ENCODE data around the gene FUBP1. TPM values are rescaled to one million over a fixed set of nuclear protein-coding genes. Genes with fewer than 3 reads are reported as not detected.
"Not testable (repeated sequence)": the region's sequence is repeated elsewhere in the genome, so short reads cannot be mapped to it uniquely, and the experiment has no call there.

The FUBP1 gene
- total RNA-seq, 6 donors from 2014 or later: 75.6 to 161 (median 87.1) TPM

DNA sequence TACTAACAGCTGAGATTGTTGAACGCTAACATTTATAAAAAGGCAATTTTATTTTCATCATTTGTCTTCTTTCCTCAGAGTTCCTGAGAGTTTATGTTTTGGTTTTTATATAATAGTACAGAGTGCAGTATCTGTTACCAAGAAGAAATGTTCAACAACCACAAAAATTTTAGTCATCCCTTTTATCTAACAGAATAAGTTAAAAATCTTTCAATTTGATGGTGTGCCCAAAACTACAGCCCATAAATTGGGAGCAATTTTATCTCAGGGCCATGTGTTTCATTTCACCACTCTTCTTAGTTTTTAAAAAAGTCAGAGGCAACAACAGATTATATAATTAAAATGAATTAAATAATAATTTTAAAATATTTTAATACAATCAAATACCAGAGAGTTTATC is 53.4 kb downstream of the FUBP1 start:
- no peak overlapping the region for H3K4me3 ChIP-seq
- 74 to 85% methylated on average over 1 of the region's 1 CpG for WGBS, 2 donors
- no peak for DNase-seq
- ATAC-seq (ENCODE audit: low FRiP score in 2 of 2): no peak
- peaks cover 0 to 14% (median 0%) of the 10 kb centered on the region in 4 donors for H3K36me3 ChIP-seq
- H3K4me1 ChIP-seq: peaks cover 0 to 5% (median 0%) of the 10 kb centered on the region in 4 donors
- no peak overlapping the region for H3K27ac ChIP-seq
- no peak for TF ChIP-seq POLR2A (IDR thresholded peaks at IDR 0.05)
- TF ChIP-seq POLR2AphosphoS5 (IDR thresholded peaks at IDR 0.05): no peak
- no peaks in the 10 kb centered on the region for H3K9me3 ChIP-seq
- H3K27me3 ChIP-seq: no peaks in the 10 kb centered on the region

DNA sequence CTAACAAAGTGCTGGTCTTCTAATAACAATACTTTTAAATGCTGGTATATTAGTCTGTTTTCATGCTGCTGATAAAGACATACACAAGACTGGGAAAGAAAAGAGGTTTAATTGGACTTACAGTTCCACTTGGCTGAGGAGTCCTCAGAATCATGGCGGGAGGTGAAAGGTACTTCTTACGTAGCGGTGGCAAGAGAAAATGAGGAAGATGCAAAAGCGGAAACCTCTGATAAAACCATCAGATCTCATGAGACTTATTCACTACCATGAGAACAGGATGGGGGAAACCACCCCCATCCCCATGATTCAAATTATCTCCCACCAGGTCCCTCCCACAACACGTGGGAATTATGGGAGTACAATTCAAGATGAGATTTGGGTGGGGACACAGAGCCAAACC is 60.0 kb downstream of the FUBP1 start:
- DNase-seq; H3K27ac ChIP-seq; ATAC-seq (ENCODE audit: low FRiP score in 2 of 2); H3K4me1 ChIP-seq; H3K27me3 ChIP-seq; H3K4me3 ChIP-seq; H3K9me3 ChIP-seq: not testable (repeated sequence)
- WGBS, 2 donors: 94 to 96% methylated on average over 5 of the region's 5 CpGs
- peaks cover 0 to 12% (median 0%) of the 10 kb centered on the region in 4 donors for H3K36me3 ChIP-seq

DNA sequence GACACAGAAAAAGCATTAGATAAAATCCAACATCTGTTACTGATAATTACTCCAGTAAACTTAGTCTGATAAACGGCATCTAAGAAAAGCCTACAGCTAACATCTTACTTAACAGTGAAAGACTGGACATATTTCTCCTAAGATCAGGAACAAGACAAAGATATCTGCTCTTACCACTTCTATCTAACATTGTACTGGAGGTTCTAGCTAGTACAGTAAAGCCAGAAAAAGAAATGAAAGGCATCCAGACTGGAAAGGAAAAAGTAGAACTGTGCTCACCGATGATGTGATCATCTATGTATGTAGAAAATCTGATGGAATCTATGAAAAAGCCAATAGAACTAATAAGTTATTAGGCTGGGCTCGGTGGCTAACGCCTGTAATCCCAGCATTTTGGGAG is 68.8 kb downstream of the FUBP1 start:
- Histone ChIP-seq H3K36me3 (no peaks in the 10 kb centered on the region), H3K4me1 (no peaks in the 10 kb centered on the region), H3K27ac (no peak overlapping the region), H3K4me3 (no peak overlapping the region), H3K9me3 (no peaks in the 10 kb centered on the region), H3K27me3 (no peaks in the 10 kb centered on the region)
- WGBS, 2 donors: 86 to 96% methylated on average over 4 of the region's 4 CpGs
- DNase-seq (no peak), ATAC-seq (ENCODE audit: low FRiP score in 2 of 2) (no peak)
- TF ChIP-seq POLR2A (IDR thresholded peaks at IDR 0.05) (no peak), EP300 (IDR thresholded peaks at IDR 0.05) (no peak), POLR2AphosphoS5 (IDR thresholded peaks at IDR 0.05) (no peak)
- TF ChIP-seq, protein P1, sequence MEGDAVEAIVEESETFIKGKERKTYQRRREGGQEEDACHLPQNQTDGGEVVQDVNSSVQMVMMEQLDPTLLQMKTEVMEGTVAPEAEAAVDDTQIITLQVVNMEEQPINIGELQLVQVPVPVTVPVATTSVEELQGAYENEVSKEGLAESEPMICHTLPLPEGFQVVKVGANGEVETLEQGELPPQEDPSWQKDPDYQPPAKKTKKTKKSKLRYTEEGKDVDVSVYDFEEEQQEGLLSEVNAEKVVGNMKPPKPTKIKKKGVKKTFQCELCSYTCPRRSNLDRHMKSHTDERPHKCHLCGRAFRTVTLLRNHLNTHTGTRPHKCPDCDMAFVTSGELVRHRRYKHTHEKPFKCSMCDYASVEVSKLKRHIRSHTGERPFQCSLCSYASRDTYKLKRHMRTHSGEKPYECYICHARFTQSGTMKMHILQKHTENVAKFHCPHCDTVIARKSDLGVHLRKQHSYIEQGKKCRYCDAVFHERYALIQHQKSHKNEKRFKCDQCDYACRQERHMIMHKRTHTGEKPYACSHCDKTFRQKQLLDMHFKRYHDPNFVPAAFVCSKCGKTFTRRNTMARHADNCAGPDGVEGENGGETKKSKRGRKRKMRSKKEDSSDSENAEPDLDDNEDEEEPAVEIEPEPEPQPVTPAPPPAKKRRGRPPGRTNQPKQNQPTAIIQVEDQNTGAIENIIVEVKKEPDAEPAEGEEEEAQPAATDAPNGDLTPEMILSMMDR (IDR thresholded peaks at IDR 0.05): no peak

DNA sequence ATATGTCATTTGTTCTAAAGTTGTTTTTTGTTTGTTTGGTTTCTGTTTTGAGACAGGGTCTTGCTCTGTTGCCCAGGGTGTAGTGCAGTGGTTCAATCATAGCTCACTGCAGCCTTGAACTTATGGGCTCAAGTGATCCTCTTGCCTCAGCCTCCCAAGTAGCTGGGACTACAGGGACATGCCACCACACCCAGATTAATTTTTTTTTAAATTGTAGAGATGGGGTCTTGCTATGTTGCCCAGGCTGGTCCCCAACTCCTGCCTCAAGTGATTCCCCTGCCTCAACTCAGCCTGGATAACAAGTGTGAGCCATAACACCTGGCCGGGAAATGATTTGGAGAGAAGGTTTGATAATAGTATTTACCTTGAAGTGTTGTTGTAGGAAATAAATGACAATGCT is 72.2 kb downstream of the FUBP1 start:
- no peaks in the 10 kb centered on the region for H3K9me3 ChIP-seq
- WGBS, 2 donors: 82 to 95% methylated on average over 1 of the region's 1 CpG
- H3K27ac ChIP-seq: no peak overlapping the region
- no peaks in the 10 kb centered on the region for H3K36me3 ChIP-seq
- no peak for DNase-seq
- no peak for TF ChIP-seq POLR2AphosphoS5 (IDR thresholded peaks at IDR 0.05)
- TF ChIP-seq, protein P1 (IDR thresholded peaks at IDR 0.05): no peak
- TF ChIP-seq EP300 (IDR thresholded peaks at IDR 0.05): no peak
- TF ChIP-seq POLR2A (IDR thresholded peaks at IDR 0.05): no peak
- no peak overlapping the region for H3K4me3 ChIP-seq
- no peaks in the 10 kb centered on the region for H3K4me1 ChIP-seq
- H3K27me3 ChIP-seq: no peaks in the 10 kb centered on the region
- ATAC-seq (ENCODE audit: low FRiP score in 2 of 2): no peak

DNA sequence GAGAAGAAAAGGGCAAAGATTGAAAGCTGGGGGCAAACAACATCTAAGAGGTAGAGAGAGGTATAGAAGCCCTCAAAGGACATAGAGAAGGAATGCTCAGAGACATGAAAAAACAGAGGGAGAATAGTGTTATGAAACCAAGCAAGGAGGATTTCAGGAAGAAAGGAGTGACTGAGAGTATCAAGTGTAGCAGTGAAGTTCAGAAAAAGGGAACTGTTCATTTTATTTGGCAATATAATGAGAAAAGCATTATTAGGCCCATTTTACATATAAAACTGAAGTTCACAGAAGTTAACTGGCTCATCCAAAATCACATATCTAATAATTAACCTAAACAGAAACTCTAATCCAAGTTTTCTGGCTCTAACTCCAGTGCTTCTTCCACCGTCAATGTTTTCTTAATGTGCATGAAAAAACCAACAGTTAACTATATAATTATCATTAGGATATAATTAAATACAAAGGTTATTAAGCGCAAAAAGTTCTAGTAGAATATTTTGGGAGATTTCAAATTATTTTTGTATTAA is 72.8 kb downstream of the FUBP1 start:
- DNase-seq (no peak), ATAC-seq (ENCODE audit: low FRiP score in 2 of 2) (no peak)
- 87 to 88% methylated on average over 2 of the region's 2 CpGs for WGBS, 2 donors
- Histone ChIP-seq H3K27ac (no peak overlapping the region), H3K4me1 (no peaks in the 10 kb centered on the region), H3K9me3 (no peaks in the 10 kb centered on the region), H3K4me3 (no peak overlapping the region), H3K27me3 (no peaks in the 10 kb centered on the region), H3K36me3 (no peaks in the 10 kb centered on the region)
- TF ChIP-seq POLR2AphosphoS5 (IDR thresholded peaks at IDR 0.05) (no peak), POLR2A (IDR thresholded peaks at IDR 0.05) (no peak), EP300 (IDR thresholded peaks at IDR 0.05) (no peak)
- TF ChIP-seq, protein P1 (IDR thresholded peaks at IDR 0.05): no peak

DNA sequence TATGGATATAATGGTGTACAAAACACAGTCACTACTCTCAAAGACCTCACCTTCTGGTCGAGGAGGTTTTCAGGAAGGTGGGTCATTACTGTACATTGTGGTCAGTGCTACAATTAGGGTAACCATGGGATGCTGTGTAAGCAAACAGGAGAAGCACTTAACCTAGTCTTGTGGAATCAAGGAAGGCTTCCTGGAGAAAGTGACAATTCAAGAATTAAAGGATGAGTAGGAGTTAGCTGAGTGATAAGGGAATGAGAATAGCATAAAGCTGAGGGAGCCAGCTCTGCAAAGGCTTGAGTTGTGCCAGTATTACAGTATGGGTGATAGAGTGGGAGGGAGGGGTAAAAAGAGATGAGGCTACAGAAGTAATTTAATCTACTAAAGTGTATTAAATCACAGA is 73.3 kb downstream of the FUBP1 start:
- Histone ChIP-seq H3K9me3 (no peaks in the 10 kb centered on the region), H3K27ac (no peak overlapping the region), H3K4me1 (no peaks in the 10 kb centered on the region), H3K4me3 (no peak overlapping the region), H3K27me3 (no peaks in the 10 kb centered on the region), H3K36me3 (no peaks in the 10 kb centered on the region)
- DNase-seq (no peak), ATAC-seq (ENCODE audit: low FRiP score in 2 of 2) (no peak)
- 53 to 88% methylated on average over 1 of the region's 1 CpG for WGBS, 2 donors
- TF ChIP-seq, protein P1 (IDR thresholded peaks at IDR 0.05): no peak
- TF ChIP-seq EP300 (IDR thresholded peaks at IDR 0.05): no peak
- no peak for TF ChIP-seq POLR2AphosphoS5 (IDR thresholded peaks at IDR 0.05)
- no peak for TF ChIP-seq POLR2A (IDR thresholded peaks at IDR 0.05)

Data from upper lobe of left lung (tissue), 6 donors.